ENCODE data around the gene MIDN. TPM values are rescaled to one million over a fixed set of nuclear protein-coding genes. Genes with fewer than 3 reads are reported as not detected.

MIDN gene
- total and polyA plus RNA-seq, 10 of the 15 experiments (the other 5 are each of a cell fraction or from before 2014, with no cell fraction given) = 0.38 to 51.5 (median 7.2) TPM

- intact Hi-C loops (cut with micrococcal nuclease; ENCODE audit: unreplicated experiment) = no loop called here
Measured at GRCh38 chr19:1255186-1256161, 7.1 kb downstream of the MIDN start.

DNA sequence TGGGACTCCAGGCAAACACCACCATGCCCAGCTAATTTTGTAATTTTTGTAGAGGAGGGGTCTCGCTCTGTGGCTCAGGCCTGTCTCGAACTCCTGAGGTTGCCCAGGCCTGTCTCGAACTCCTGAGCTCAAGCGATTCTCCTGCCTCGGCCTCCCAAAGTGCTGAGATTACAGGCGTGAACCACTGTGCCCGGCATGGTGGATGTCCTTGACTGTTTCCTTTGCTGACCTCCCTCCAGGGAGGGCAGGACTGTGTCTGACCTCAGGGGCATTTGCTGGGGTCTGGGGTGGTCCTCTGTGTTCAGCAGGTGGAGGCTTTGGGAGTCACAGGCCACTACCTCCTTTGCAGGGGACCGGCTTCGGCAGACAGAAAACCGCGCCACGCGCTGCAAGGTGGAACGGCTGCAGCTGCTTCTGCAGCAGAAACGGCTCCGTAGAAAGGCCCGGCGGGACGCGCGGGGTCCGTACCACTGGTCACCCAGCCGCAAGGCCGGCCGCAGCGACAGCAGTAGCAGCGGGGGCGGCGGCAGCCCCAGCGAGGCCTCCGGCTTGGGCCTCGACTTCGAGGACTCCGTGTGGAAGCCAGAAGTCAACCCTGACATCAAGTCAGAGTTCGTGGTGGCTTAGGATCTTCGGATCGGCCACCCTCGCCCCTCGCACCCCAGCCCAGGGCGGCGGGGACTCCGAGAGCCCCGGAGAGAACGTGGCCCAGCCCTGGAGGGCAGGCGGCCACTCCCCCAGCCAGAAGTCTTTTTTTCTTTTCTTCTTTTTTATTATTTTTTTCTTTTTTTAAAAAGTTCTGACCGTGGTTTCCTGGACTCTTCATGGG, 8.5 kb downstream of the MIDN start:
- H3K9ac ChIP-seq (ENCODE audit: control insufficient read depth, insufficient read depth, low read length) = no peak overlapping the region
- H3K4me3 ChIP-seq = no peak overlapping the region
- no peak for FAIRE-seq
- H3K79me2 ChIP-seq (ENCODE audit: control insufficient read depth, insufficient read depth, low read length) = peaks cover 60% of the 10 kb centered on the region
- H3K9me3 ChIP-seq (replicated peaks; ENCODE audit: control insufficient read depth, insufficient read depth, low read length) = no peaks in the 10 kb centered on the region
- no peaks in the 10 kb centered on the region for H3K27me3 ChIP-seq (replicated peaks in 1 of 2; ENCODE audit: control insufficient read depth in 2 of 2, insufficient read depth in 2 of 2, low read length in 1 of 2)
- no peak overlapping the region for H2AFZ ChIP-seq (ENCODE audit: control insufficient read depth, low read depth, low read length)
- H3K27ac ChIP-seq (ENCODE audit: control insufficient read depth, insufficient read depth) = no peak overlapping the region
- no TSS peak for BruUV-seq (replicated peaks)
- ATAC-seq = no peak
- no peak overlapping the region for H3K4me2 ChIP-seq (ENCODE audit: control insufficient read depth, insufficient read depth)
- ChIA-PET RAD21 (ENCODE audit: unreplicated experiment) (no interaction called here), SMC1A (ENCODE audit: uncharacterized antibody, unreplicated experiment) (interaction anchor here (1.0 to 1.4 kb wide), 2 partner anchors 10 to 12 kb away, joined by 3 to 4 read pairs; partner anchors contain the start of gene CIRBP), POLR2A (interaction anchor here (2.1 to 2.3 kb wide), 2 partner anchors 10 to 12 kb away, joined by 9 to 13 read pairs; partner anchors contain the start of gene CIRBP), CTCF (interaction anchor here (1.5 kb wide), 1 partner anchor 12 kb away, joined by 8 read pairs; no protein-coding TSS in a partner anchor)
- peaks cover 14 to 29% of the 10 kb centered on the region in 2 experiments; a peak in 3 of 4 replicates for H3K36me3 ChIP-seq (ENCODE audit: control insufficient read depth in 2 of 2, insufficient read depth in 2 of 2, low read length in 1 of 2)
- no peak for DNase-seq (ENCODE audit: low read depth, low spot score)
- peaks cover 27% of the 10 kb centered on the region for H3K4me1 ChIP-seq (ENCODE audit: control insufficient read depth, insufficient read depth, low read length)
- 92% methylated on average over 36 of the region's 46 CpGs for WGBS (ENCODE audit: insufficient coverage, insufficient replicate concordance, low lambda C conversion rate, missing lambda C conversion rate)
- no peaks in the 10 kb centered on the region for H4K20me1 ChIP-seq (ENCODE audit: control insufficient read depth, insufficient read depth)
- intact Hi-C loops (cut with micrococcal nuclease; ENCODE audit: unreplicated experiment) (no loop called here), in situ Hi-C loops (cut with MboI) (no loop called here)
- no peak for TF ChIP-seq RBBP5 (conservative IDR thresholded peaks at IDR 0.05)
- TF ChIP-seq PML (IDR thresholded peaks at IDR 0.05; ENCODE audit: low read length) = no peak
- no peak for TF ChIP-seq TAF1 (IDR thresholded peaks at IDR 0.05; ENCODE audit: borderline replicate concordance, low read depth, low read length)
- TF ChIP-seq, protein P1, sequence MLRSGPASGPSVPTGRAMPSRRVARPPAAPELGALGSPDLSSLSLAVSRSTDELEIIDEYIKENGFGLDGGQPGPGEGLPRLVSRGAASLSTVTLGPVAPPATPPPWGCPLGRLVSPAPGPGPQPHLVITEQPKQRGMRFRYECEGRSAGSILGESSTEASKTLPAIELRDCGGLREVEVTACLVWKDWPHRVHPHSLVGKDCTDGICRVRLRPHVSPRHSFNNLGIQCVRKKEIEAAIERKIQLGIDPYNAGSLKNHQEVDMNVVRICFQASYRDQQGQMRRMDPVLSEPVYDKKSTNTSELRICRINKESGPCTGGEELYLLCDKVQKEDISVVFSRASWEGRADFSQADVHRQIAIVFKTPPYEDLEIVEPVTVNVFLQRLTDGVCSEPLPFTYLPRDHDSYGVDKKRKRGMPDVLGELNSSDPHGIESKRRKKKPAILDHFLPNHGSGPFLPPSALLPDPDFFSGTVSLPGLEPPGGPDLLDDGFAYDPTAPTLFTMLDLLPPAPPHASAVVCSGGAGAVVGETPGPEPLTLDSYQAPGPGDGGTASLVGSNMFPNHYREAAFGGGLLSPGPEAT (IDR thresholded peaks at IDR 0.05; ENCODE audit: low read depth) = no peak
- no peak for TF ChIP-seq SREBF1 (IDR thresholded peaks at IDR 0.05; ENCODE audit: low read length)

More at GRCh38 chr19:1255186-1256161, 7.1 kb downstream of the MIDN start:
- peaks cover 14 to 29% of the 10 kb centered on the region in 2 experiments; a peak in 3 of 4 replicates for H3K36me3 ChIP-seq (ENCODE audit: control insufficient read depth in 2 of 2, insufficient read depth in 2 of 2, low read length in 1 of 2)
- no peak overlapping the region for H2AFZ ChIP-seq (ENCODE audit: control insufficient read depth, low read depth, low read length)
- SMC1A ChIA-PET (ENCODE audit: uncharacterized antibody, unreplicated experiment) = interaction anchor here (0.9 to 1.0 kb wide), 2 partner anchors 11 to 14 kb away, joined by 3 read pairs; partner anchors contain the start of gene CIRBP
- H3K27ac ChIP-seq (ENCODE audit: control insufficient read depth, insufficient read depth) = no peak overlapping the region
- H3K4me3 ChIP-seq = no peak overlapping the region
- POLR2A ChIA-PET = interaction anchor here (0.6 to 2.3 kb wide), 4 partner anchors 11 to 453 kb away, joined by 3 to 13 read pairs (median 8); partner anchors contain the start of gene CIRBP
- no peaks in the 10 kb centered on the region for H4K20me1 ChIP-seq (ENCODE audit: control insufficient read depth, insufficient read depth)
- RAD21 ChIA-PET (ENCODE audit: unreplicated experiment) = interaction anchor here (0.6 kb wide), 1 partner anchor 13 kb away, joined by 4 read pairs; no protein-coding TSS in a partner anchor
- peaks cover 63% of the 10 kb centered on the region for H3K79me2 ChIP-seq (ENCODE audit: control insufficient read depth, insufficient read depth, low read length)
- H3K4me1 ChIP-seq (ENCODE audit: control insufficient read depth, insufficient read depth, low read length) = peaks cover 26% of the 10 kb centered on the region
- no TSS peak for BruUV-seq (replicated peaks)
- no peaks in the 10 kb centered on the region for H3K27me3 ChIP-seq (replicated peaks in 1 of 2; ENCODE audit: control insufficient read depth in 2 of 2, insufficient read depth in 2 of 2, low read length in 1 of 2)
- H3K4me2 ChIP-seq (ENCODE audit: control insufficient read depth, insufficient read depth) = no peak overlapping the region
- no peaks in the 10 kb centered on the region for H3K9me3 ChIP-seq (replicated peaks; ENCODE audit: control insufficient read depth, insufficient read depth, low read length)
- no peak for DNase-seq (ENCODE audit: low read depth, low spot score)
- no peak for ATAC-seq
- FAIRE-seq = no peak
- CTCF ChIA-PET = interaction anchor here (0.6 to 1.5 kb wide), 2 partner anchors 11 to 314 kb away, joined by 3 to 8 read pairs; no protein-coding TSS in a partner anchor
- 88% methylated on average over 51 of the region's 52 CpGs for WGBS (ENCODE audit: insufficient coverage, insufficient replicate concordance, low lambda C conversion rate, missing lambda C conversion rate)
- no peak overlapping the region for H3K9ac ChIP-seq (ENCODE audit: control insufficient read depth, insufficient read depth, low read length)
- in situ Hi-C loops (cut with MboI) = no loop called here
- TF ChIP-seq ETV6 (conservative IDR thresholded peaks at IDR 0.05 in 1 of 2, IDR thresholded peaks at IDR 0.05 in 1 of 2; ENCODE audit: borderline replicate concordance in 1 of 2, low read depth in 1 of 2) = no peak
- peak; percentile 35; the same call in 1 of the 2 replicates for TF ChIP-seq POLR2AphosphoS2 (IDR thresholded peaks at IDR 0.05; ENCODE audit: low read depth, low read length)

All from GM12878 (cell line).